Right lobe of liver (tissue), 4 donors: ENCODE measurements around the gene ACTRT2.

Source experiments
- POLR2A ChIP-seq: fragments of 450-650 bp; IDR thresholded peaks from one replicate; pipeline ENCODE4 v1.6.1; 2017; ENCODE audit warnings: antibody characterized with exemption, mild to moderate bottlenecking
- TF ChIP-seq, protein P1 (sequence below), 4 donors: fragments of 200-600 bp in 3 of 4; fragments of 450-650 bp in 1 of 4; IDR thresholded peaks; one replicate each; pipeline versions ENCODE4 v1.5.1 to v1.8.0; 2016 to 2022; ENCODE audit warnings: antibody characterized with exemption in 4 of 4, mild to moderate bottlenecking in 2 of 4
- donor health status: DM: no; HTN: no; CAD: no.
- donor health status: DM: no; HTN: no; CAD: no.
- donor health status: DM: no; HTN: yes; CAD: no.

DNA sequence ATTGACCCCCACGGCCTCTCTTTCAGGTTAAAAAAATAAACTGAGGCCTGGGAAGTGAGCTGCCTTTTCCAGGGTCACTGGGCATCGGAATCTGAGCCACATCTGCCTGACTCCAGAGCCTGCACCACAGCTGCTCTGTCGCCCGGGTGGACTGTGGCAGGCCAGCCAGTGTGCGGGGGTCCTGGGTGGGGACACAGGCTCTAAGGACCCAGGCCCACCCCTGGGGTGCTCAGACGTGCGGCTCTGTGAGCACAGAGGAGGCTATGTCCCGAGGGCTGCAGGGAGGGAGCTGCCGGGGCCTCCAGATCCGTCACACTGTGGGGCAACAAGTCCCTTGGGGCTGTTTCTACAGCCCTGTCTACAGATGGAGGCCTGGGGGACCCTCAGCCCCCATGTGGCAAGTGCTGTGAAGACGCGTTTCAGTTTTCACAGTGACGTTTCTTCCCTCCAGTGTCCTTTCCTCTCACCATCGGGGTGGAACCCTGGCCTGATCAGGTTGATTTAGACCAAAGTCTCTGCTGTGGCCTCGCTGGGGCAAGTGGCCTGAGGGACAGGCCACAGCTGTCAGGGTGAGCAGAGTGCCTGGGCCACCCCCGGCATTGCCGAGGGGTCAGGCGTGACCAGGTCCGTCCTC, 39.2 kb upstream of the ACTRT2 start:
- TF ChIP-seq, protein P1, sequence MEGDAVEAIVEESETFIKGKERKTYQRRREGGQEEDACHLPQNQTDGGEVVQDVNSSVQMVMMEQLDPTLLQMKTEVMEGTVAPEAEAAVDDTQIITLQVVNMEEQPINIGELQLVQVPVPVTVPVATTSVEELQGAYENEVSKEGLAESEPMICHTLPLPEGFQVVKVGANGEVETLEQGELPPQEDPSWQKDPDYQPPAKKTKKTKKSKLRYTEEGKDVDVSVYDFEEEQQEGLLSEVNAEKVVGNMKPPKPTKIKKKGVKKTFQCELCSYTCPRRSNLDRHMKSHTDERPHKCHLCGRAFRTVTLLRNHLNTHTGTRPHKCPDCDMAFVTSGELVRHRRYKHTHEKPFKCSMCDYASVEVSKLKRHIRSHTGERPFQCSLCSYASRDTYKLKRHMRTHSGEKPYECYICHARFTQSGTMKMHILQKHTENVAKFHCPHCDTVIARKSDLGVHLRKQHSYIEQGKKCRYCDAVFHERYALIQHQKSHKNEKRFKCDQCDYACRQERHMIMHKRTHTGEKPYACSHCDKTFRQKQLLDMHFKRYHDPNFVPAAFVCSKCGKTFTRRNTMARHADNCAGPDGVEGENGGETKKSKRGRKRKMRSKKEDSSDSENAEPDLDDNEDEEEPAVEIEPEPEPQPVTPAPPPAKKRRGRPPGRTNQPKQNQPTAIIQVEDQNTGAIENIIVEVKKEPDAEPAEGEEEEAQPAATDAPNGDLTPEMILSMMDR (IDR thresholded peaks at IDR 0.05): no peak
- TF ChIP-seq POLR2A: no peak
